ENCODE measurements around the gene CMC1.
"Not testable (repeated sequence)": the region's sequence is repeated elsewhere in the genome, so short reads cannot be mapped to it uniquely, and the experiment has no call there.

The CMC1 gene

GRCh38 chr3:28241221-28242160 is at the start of gene CMC1:
CMC1 (plus strand) TSS chr3:28241619; CDS start chr3:28241794, 175 bp downstream.
- DNase-seq (ENCODE audit: low read depth, low spot score), result peak; percentile 84

GRCh38 chr3:28198161-28198560 is 43.3 kb upstream of the CMC1 start:
- no peak for DNase-seq (ENCODE audit: low read depth, low spot score)

GRCh38 chr3:28198974-28199373 is 42.4 kb upstream of the CMC1 start:
- no peak for DNase-seq (ENCODE audit: low read depth, low spot score)

- DNase-seq (ENCODE audit: low read depth, low spot score), result not testable (repeated sequence)
These were observed 41.8 kb upstream of the CMC1 start for GRCh38 chr3:28199643-28200042.

GRCh38 chr3:28200366-28200848 is 41.0 kb upstream of the CMC1 start:
- not testable (repeated sequence) for DNase-seq (ENCODE audit: low read depth, low spot score)

GRCh38 chr3:28206479-28206878 is 34.9 kb upstream of the CMC1 start:
- no peak for DNase-seq (ENCODE audit: low read depth, low spot score)

GRCh38 chr3:28207000-28207733 is 34.3 kb upstream of the CMC1 start:
- no peak for DNase-seq (ENCODE audit: low read depth, low spot score)

GRCh38 chr3:28210968-28211713 is 30.3 kb upstream of the CMC1 start:
- DNase-seq (ENCODE audit: low read depth, low spot score), result no peak

- no peak for DNase-seq (ENCODE audit: low read depth, low spot score)
These were observed 28.7 kb upstream of the CMC1 start for GRCh38 chr3:28212681-28213080.

- no peak for DNase-seq (ENCODE audit: low read depth, low spot score)
These were observed 26.0 kb upstream of the CMC1 start for GRCh38 chr3:28215407-28215806.

- no peak for DNase-seq (ENCODE audit: low read depth, low spot score)
These were observed 23.1 kb upstream of the CMC1 start for GRCh38 chr3:28218071-28218916.

- no peak for DNase-seq (ENCODE audit: low read depth, low spot score)
These were observed 22.6 kb upstream of the CMC1 start for GRCh38 chr3:28218917-28219198.

GRCh38 chr3:28224430-28224829 is 17.0 kb upstream of the CMC1 start:
- no peak for DNase-seq (ENCODE audit: low read depth, low spot score)

GRCh38 chr3:28226020-28226419 is 15.4 kb upstream of the CMC1 start:
- DNase-seq (ENCODE audit: low read depth, low spot score), result no peak

- DNase-seq (ENCODE audit: low read depth, low spot score), result no peak
These were observed 12.8 kb upstream of the CMC1 start for GRCh38 chr3:28228623-28229022.

GRCh38 chr3:28232659-28233058 is 8.8 kb upstream of the CMC1 start:
- no peak for DNase-seq (ENCODE audit: low read depth, low spot score)

- DNase-seq (ENCODE audit: low read depth, low spot score), result no peak
These were observed 7.0 kb upstream of the CMC1 start for GRCh38 chr3:28234454-28234853.

- DNase-seq (ENCODE audit: low read depth, low spot score), result no peak
These were observed 2.3 kb upstream of the CMC1 start for GRCh38 chr3:28239108-28239507.

- peak; percentile 48 for DNase-seq (ENCODE audit: low read depth, low spot score)
These were observed 978 bp upstream of the CMC1 start for GRCh38 chr3:28240441-28240840.

GRCh38 chr3:28242519-28242918 is 1.1 kb downstream of the CMC1 start:
- no peak for DNase-seq (ENCODE audit: low read depth, low spot score)

- DNase-seq (ENCODE audit: low read depth, low spot score), result no peak
These were observed 2.1 kb downstream of the CMC1 start for GRCh38 chr3:28243424-28244106.

Data from iPS DF 19.7 (cell line).